ENCODE measurements around the gene SLC6A6. TPM values are rescaled to one million over a fixed set of nuclear protein-coding genes. Genes with fewer than 3 reads are reported as not detected.

The SLC6A6 gene
- total RNA-seq, 1 donor from 2014 or later = 14.3 TPM

GRCh38 chr3:14455571-14456317 lies 53.3 kb downstream of the SLC6A6 start:
- ATAC-seq (no peak), DNase-seq (ENCODE audit: missing footprints) (no peak)
- intact Hi-C loops (cut with DNase I) = no loop called here

DNA sequence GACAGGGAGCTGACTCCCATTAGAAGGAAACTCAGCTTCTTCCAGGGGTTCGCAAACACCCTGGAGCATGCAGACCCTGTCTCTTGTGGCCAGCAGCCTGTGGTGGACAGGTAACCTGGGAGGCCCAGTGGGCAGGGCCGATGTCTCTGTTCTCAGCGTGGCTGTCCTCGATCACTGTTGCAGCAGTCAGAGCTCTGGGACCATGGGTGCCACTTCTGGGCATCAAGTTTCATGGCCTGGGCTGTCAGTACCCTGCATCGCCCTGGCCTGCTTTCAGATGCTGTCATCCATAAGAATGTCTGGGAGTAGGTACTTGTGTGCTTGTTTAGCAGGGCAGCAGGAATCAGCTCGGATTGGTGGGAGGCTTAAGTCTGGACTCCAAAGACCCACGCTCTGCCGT lies 54.4 kb downstream of the SLC6A6 start:
- DNase-seq (ENCODE audit: missing footprints) (no peak), ATAC-seq (no peak)
- intact Hi-C loops (cut with DNase I) = no loop called here

- no peak for ATAC-seq
- DNase-seq (ENCODE audit: missing footprints) = no peak
- intact Hi-C loops (cut with DNase I) = no loop called here
Measured at GRCh38 chr3:14457481-14457880, 55.1 kb downstream of the SLC6A6 start.

GRCh38 chr3:14457999-14458398 lies 55.6 kb downstream of the SLC6A6 start:
- no peak for DNase-seq (ENCODE audit: missing footprints)
- no peak for ATAC-seq
- intact Hi-C loops (cut with DNase I) = no loop called here

GRCh38 chr3:14458434-14459275 lies 56.2 kb downstream of the SLC6A6 start:
- DNase-seq (ENCODE audit: missing footprints) = no peak
- ATAC-seq = no peak

DNA sequence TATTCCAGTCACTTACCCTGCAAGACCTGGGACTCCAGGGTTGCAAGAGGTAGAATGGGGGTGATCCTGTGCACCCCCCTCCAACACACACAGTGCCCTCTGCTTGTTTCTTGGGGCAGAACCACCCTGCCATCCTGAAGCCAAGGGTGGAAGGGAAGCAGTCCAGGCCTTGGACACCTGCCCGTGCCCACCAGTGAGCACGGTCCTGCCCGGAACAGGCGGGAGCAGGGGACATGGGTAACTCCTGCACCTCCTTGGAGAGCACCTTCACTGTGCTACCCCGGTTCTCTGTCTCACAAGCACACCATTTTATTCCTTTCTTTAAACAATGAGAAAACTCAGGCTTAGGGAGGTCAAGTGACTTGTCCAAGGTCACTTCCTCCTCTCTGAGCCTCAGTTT lies 57.0 kb downstream of the SLC6A6 start:
- ATAC-seq (no peak), DNase-seq (ENCODE audit: missing footprints) (no peak)
- intact Hi-C loops (cut with DNase I) = no loop called here

More at GRCh38 chr3:14458434-14459275, 56.2 kb downstream of the SLC6A6 start:
- intact Hi-C loops (cut with DNase I) = no loop called here

DNA sequence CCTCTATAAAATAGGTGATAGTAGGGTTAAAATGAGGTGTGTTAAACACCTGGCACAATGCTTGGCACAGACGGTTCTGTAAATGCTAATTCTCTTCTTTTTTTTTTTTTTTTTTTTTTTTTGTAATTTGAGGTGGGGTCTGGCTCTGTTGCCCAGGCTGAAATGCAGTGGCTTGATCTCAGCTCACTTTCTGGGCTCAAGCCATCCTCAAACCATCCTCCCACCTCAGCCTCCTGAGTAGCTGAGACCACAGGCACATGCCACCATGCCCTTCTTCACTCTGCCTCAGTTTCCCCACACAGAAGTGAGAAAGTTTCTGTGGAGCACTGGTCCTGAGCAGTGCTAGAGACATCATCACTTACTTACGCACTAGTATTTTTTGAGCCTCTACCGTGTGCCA lies 57.4 kb downstream of the SLC6A6 start:
- intact Hi-C loops (cut with DNase I) = no loop called here
- DNase-seq (ENCODE audit: missing footprints) = no peak
- ATAC-seq = no peak

GRCh38 chr3:14460342-14461005 lies 58.1 kb downstream of the SLC6A6 start:
- DNase-seq (ENCODE audit: missing footprints) (peak; percentile 83), ATAC-seq (peak; percentile 93)
- intact Hi-C loops (cut with DNase I) = loop anchor here (1.0 kb wide), 1 partner anchor 199 kb away; no protein-coding TSS in a partner anchor

DNA sequence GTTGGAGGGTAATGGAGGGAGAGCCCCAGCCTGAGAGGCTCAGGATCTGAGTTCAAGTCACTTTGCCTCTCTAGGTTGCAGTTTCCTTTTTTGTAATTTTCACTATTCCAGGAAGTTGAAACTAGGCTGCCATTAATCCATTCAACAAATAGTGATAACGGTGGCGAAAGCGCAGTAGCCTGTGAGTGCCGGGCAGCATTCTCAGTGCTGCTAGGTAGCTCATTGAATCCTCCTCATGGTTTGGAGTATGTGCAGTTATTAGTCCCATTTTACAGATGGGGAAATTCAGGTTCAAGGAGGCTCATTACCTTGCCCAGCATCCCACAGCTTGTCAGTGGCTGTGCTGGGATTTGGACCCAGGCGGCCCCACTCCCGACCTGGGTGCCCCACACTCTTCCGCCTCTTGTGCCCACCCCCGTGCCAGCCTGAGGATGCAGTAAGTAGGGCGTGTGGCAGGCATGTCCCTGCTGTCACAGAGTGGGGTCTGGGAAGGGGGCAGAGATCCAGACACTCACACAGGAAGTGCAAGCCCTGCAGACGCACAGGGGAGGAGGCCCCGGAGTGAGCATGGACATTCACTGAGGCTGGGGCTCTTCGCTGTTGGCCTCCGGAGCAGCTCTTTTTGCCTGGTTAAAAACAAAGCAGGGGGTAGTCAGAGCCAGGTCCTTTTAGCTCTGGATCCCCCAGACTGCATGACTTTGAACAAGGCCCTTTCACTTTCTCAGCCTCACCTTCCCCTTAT lies 58.8 kb downstream of the SLC6A6 start:
- DNase-seq (ENCODE audit: missing footprints) = no peak
- intact Hi-C loops (cut with DNase I) = loop anchor here (1.0 kb wide), 1 partner anchor 200 kb away; no protein-coding TSS in a partner anchor
- ATAC-seq = no peak

DNA sequence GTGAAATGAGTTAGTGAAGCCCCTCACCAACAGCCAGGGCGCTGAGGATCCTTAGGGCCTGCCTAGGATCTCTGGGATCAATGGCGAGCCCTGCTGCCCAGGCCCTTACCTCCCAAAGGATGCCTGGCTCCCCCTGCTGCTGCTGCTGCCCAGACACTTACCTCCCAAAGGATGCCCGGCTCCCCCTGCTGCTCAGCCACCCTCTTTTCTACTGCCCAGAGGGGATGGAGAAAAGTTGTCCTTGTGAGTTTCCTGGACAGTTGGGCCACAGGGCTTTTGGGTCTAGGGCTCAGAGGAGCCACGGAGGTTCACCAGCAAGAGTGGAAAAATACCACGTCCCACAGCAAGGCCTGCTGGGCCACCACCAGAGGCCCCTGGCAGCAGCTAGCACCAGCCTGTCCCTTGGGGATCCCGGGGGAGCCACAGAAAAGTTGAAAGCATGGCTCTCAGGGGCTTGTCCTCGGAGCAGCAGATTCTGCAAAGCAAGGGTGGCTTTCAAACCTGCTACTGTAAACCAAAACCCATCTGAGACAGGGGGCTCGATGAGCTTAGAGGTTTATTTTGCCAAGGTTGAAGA lies 59.4 kb downstream of the SLC6A6 start:
- DNase-seq (ENCODE audit: missing footprints) = no peak
- ATAC-seq = peak; percentile 45
- intact Hi-C loops (cut with DNase I) = loop anchor here (1.0 kb wide), 1 partner anchor 201 kb away; no protein-coding TSS in a partner anchor

DNA sequence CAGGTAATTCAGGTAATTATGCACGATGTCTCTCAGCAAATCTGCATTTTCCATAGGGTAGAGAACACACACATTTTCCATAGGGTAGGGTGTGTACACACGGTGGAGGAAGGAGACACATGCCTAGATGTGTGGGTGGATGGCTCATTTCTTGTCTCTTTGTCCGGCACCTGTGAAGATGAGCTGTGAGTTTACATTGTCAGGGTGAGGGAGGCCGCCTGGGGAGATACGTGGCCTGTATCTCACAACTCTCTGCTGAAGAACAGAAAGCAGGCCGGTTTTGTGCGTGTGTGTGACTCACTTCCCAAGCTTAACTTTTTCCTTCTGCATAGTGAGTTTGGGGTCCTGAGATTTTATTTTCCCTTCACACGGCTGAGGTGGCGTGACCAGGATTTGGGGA lies 60.3 kb downstream of the SLC6A6 start:
- intact Hi-C loops (cut with DNase I) = no loop called here
- DNase-seq (ENCODE audit: missing footprints) (no peak), ATAC-seq (no peak)

DNA sequence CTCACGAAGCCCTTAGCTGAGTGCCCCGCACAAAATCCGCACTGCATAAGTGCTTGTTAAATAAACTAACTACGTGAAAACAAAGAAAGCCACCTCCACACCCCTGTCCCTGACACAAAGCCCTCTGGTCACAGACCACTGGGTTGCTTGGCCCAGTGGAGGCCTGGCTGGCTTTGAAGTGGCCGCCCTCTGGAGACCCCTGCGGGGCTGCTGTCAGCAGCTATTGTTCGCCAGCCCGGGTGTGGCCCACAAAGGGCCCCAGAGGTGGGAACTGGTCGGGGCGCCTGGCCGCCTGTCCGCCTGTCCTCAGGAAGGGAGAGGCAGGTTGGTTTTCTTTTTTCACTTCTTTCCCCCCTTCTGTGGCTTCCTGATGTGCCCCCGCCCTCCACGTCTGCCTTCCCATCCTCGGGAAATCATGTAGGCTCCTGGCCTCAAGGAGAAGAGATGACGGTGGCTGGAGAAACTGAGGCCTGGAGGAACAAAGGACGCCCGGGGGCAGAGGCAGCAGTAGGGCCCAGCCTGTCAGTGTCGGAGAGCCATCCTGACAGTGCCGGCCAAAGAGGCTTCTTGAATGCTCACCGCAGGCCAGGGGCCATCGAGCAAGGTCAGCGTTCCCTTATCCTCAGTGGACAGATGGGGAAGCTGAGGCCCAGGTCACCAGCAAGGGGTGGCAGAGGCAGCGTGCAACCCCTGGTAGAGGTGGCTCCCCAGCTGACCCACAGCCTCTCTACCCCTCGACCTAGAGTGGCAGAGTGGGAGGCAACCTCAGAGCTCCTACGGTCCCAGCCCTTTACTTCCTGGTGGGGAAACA lies 61.1 kb downstream of the SLC6A6 start:
- ATAC-seq = no peak
- intact Hi-C loops (cut with DNase I) = no loop called here
- no peak for DNase-seq (ENCODE audit: missing footprints)

- intact Hi-C loops (cut with DNase I) = no loop called here
- ATAC-seq (no peak), DNase-seq (ENCODE audit: missing footprints) (no peak)
Measured at GRCh38 chr3:14464141-14464465, 61.7 kb downstream of the SLC6A6 start.

DNA sequence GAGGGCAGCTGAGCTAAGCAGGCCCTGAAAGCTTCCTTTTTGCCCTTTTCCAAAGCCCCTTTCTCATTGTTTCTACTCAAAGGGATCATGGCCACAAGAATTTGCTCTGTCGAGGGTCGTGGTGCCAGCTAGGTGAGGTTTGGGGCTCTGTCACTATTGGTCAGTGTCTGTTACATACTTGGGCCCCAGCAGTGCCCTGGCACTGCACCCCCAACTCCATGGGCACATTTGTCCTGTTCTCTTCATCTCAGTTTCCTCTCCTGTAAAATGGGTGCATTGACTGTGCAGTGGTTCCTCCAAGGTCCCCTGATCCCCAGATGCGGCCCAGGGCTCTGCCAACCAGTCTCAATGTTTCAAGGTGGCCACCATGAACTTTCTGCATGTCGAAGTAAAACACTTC lies 62.1 kb downstream of the SLC6A6 start:
- ATAC-seq (no peak), DNase-seq (ENCODE audit: missing footprints) (no peak)
- intact Hi-C loops (cut with DNase I) = no loop called here

DNA sequence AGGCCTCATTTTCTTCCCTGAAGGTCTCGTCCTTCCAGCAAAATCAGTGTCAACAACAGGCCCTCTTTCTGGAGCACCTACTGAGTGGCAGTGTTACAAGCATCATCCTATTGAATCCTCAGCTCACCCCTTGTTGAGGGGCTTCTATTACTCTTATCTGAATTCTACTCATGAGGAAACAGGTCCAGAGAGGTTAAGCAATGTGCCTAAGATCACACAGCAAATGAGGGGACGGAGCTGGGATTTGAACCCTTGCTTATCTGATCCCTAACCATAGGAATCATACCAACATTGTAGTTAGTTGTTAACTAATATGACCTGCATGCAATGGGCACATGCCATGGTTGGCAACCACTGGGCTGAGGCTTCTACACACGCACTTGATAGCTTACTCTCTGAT lies 63.0 kb downstream of the SLC6A6 start:
- DNase-seq (ENCODE audit: missing footprints) (no peak), ATAC-seq (no peak)
- intact Hi-C loops (cut with DNase I) = loop anchor here (5.0 kb wide), 2 partner anchors 568 to 808 kb away; no protein-coding TSS in a partner anchor

- intact Hi-C loops (cut with DNase I) = loop anchor here (5.0 kb wide), 2 partner anchors 569 to 809 kb away; no protein-coding TSS in a partner anchor
- ATAC-seq = no peak
- DNase-seq (ENCODE audit: missing footprints) = no peak
Measured at GRCh38 chr3:14466179-14466903, 63.9 kb downstream of the SLC6A6 start.
